H9 (cell line): ENCODE results near the gene GET3. TPM values are rescaled to one million over a fixed set of nuclear protein-coding genes. Genes with fewer than 3 reads are reported as not detected.

Experiments
- DNase-seq: peaks from one replicate; pipeline ENCODE4 v3.0.0-alpha.2; 2017
- H2AFZ ChIP-seq: one replicate; pipeline ENCODE4 v1.6.1; 2013; ENCODE audit warnings: mild to moderate bottlenecking, low read length, control low read depth, moderate library complexity
- H2AK5ac ChIP-seq: 2 replicates; pipeline ENCODE4 v1.6.1; 2013; ENCODE audit warnings: low read length, control low read depth, mixed read lengths; ENCODE audit not compliant: insufficient read length
- H2BK120ac ChIP-seq: one replicate; pipeline ENCODE4 v1.6.1; 2013; ENCODE audit warnings: low read depth, mild to moderate bottlenecking, low read length, control low read depth, inconsistent platforms; ENCODE audit not compliant: poor library complexity, severe bottlenecking
- H2BK12ac ChIP-seq: 2 replicates; pipeline ENCODE4 v1.6.1; 2013; ENCODE audit warnings: low read length, control low read depth, mixed read lengths, low read depth; ENCODE audit not compliant: insufficient read length
- H2BK15ac ChIP-seq: 2 replicates; pipeline ENCODE4 v1.6.1; 2013; ENCODE audit warnings: low read depth, low read length, control low read depth
- H2BK20ac ChIP-seq: one replicate; pipeline ENCODE4 v1.6.1; 2013; ENCODE audit warnings: low read depth, mild to moderate bottlenecking, low read length, control low read depth, inconsistent platforms; ENCODE audit not compliant: poor library complexity, severe bottlenecking
- H2BK5ac ChIP-seq: 2 replicates; pipeline ENCODE4 v1.6.1; 2013; ENCODE audit warnings: low read length, control low read depth, mixed read lengths; ENCODE audit not compliant: insufficient read length
- H3K14ac ChIP-seq: 2 replicates; pipeline ENCODE4 v1.6.1; 2013; ENCODE audit warnings: low read length, control low read depth; ENCODE audit not compliant: insufficient read depth
- H3K18ac ChIP-seq: 2 replicates; pipeline ENCODE4 v1.6.1; 2013; ENCODE audit warnings: low read depth, mild to moderate bottlenecking, mixed read lengths, low read length, control low read depth; ENCODE audit not compliant: insufficient read length
- H3K23ac ChIP-seq: 2 replicates; pipeline ENCODE4 v1.6.1; 2013; ENCODE audit warnings: low read length, control low read depth, mixed read lengths, low read depth; ENCODE audit not compliant: insufficient read length
- H3K23me2 ChIP-seq: 2 replicates; pipeline ENCODE4 v1.6.1; 2013; ENCODE audit warnings: low read depth, mild to moderate bottlenecking, mixed read lengths, low read length, control low read depth; ENCODE audit not compliant: insufficient read length, poor library complexity, severe bottlenecking
- H3K27ac ChIP-seq: 2 replicates; pipeline ENCODE4 v1.5.1; 2013; ENCODE audit warnings: low read length, control low read depth, mixed read lengths, low read depth; ENCODE audit not compliant: insufficient read length
- H3K27me3 ChIP-seq: 2 replicates; pipeline ENCODE4 v1.6.1; 2013; ENCODE audit warnings: low read length, control low read depth, inconsistent platforms; ENCODE audit not compliant: insufficient read depth
- H3K4ac ChIP-seq: 2 replicates; pipeline ENCODE4 v1.6.1; 2013; ENCODE audit warnings: low read depth, mild to moderate bottlenecking, control low read depth, inconsistent platforms, low read length, moderate library complexity
- H3K4me1 ChIP-seq: 2 replicates; pipeline ENCODE4 v1.6.1; 2013; ENCODE audit warnings: low read length, control low read depth, inconsistent platforms; ENCODE audit not compliant: insufficient read depth
- H3K4me2 ChIP-seq: 2 replicates; pipeline ENCODE4 v1.6.1; 2013; ENCODE audit warnings: low read length, control low read depth, mixed read lengths; ENCODE audit not compliant: insufficient read length, insufficient read depth
- H3K56ac ChIP-seq: 2 replicates; pipeline ENCODE4 v1.6.1; 2013; ENCODE audit warnings: low read depth, mild to moderate bottlenecking, mixed read lengths, low read length, control low read depth; ENCODE audit not compliant: insufficient read length
- H3K79me1 ChIP-seq: 2 replicates; pipeline ENCODE4 v1.6.1; 2013; ENCODE audit warnings: low read depth, mild to moderate bottlenecking, moderate library complexity, low read length, control low read depth, inconsistent platforms; ENCODE audit not compliant: insufficient read depth, poor library complexity, severe bottlenecking
- H3K79me2 ChIP-seq: 2 replicates; pipeline ENCODE4 v1.6.1; 2013; ENCODE audit warnings: low read length, control low read depth, inconsistent platforms; ENCODE audit not compliant: insufficient read depth
- H3K9ac ChIP-seq: 2 replicates; pipeline ENCODE4 v1.6.1; 2013; ENCODE audit warnings: low read length, control low read depth, mixed read lengths; ENCODE audit not compliant: insufficient read length; ENCODE audit errors: extremely low read depth
- H3K9me3 ChIP-seq: one replicate; pipeline ENCODE4 v1.6.1; 2013; ENCODE audit warnings: low read depth, low read length, inconsistent platforms; ENCODE audit not compliant: control insufficient read depth
- H3T11ph ChIP-seq: one replicate; pipeline ENCODE4 v1.6.1; 2013; ENCODE audit warnings: mild to moderate bottlenecking, low read length, control low read depth, inconsistent platforms
- H4K20me1 ChIP-seq: one replicate; pipeline ENCODE4 v1.6.1; 2013; ENCODE audit not compliant: control insufficient read depth, insufficient read length, insufficient read depth
- H4K5ac ChIP-seq: 2 replicates; pipeline ENCODE4 v1.6.1; 2013; ENCODE audit warnings: low read depth, mild to moderate bottlenecking, mixed read lengths, low read length, control low read depth; ENCODE audit not compliant: insufficient read length
- H4K8ac ChIP-seq: replicated peaks from 2 replicates; pipeline ENCODE4 v1.6.1; 2013; ENCODE audit warnings: low read length, control low read depth, mixed read lengths, low read depth; ENCODE audit not compliant: insufficient read length
- H4K91ac ChIP-seq: 2 replicates; pipeline ENCODE4 v1.6.1; 2013; ENCODE audit warnings: low read depth, mild to moderate bottlenecking, moderate library complexity, mixed read lengths, low read length, control low read depth; ENCODE audit not compliant: insufficient read length
- H3K27ac Mint-ChIP-seq, 3 experiments: 2 replicates in 2 of 3; 3 replicates in 1 of 3; pipeline ENCODE4 v1.8.0; 2020 to 2021; ENCODE audit warnings: mixed read lengths in 3 of 3, mild to moderate bottlenecking in 1 of 3, moderate library complexity in 1 of 3
- H3K27me3 Mint-ChIP-seq: 2 replicates; pipeline ENCODE4 v1.8.0; 2021; ENCODE audit warnings: low read depth, mild to moderate bottlenecking, moderate library complexity, mixed read lengths
- H3K36me3 Mint-ChIP-seq, 3 experiments: 2 replicates in 2 of 3; 3 replicates in 1 of 3; pipeline ENCODE4 v1.8.0; 2020 to 2021; ENCODE audit warnings: low read depth in 3 of 3, mixed read lengths in 3 of 3; ENCODE audit not compliant: insufficient read depth in 1 of 3
- H3K4me1 Mint-ChIP-seq, 2 experiments: 2 replicates each; pipeline ENCODE4 v1.8.0; 2020; ENCODE audit warnings: mixed read lengths in 2 of 2
- H3K4me3 Mint-ChIP-seq, 2 experiments: 2 replicates in 1 of 2; 3 replicates in 1 of 2; pipeline ENCODE4 v1.8.0; 2020 to 2021; ENCODE audit warnings: mild to moderate bottlenecking in 2 of 2, mixed read lengths in 2 of 2, moderate library complexity in 1 of 2
- H3K9me3 Mint-ChIP-seq, 2 experiments: 2 replicates in 1 of 2; 3 replicates in 1 of 2; pipeline ENCODE4 v1.8.0; 2020; ENCODE audit warnings: mild to moderate bottlenecking in 2 of 2, mixed read lengths in 2 of 2, moderate library complexity in 1 of 2
- WGBS: extraction: QIAGEN DNeasy Blood & Tissue Kit; methylation state at CpG from one replicate; pipeline ENCODE4 v1.1.7; 2013; ENCODE audit warnings: missing lambda C conversion rate, low lambda C conversion rate, mixed read lengths; ENCODE audit not compliant: insufficient read length; ENCODE audit errors: extremely low coverage; 5-methylcytosine and 5-hydroxymethylcytosine counted together
- total RNA-seq: library from RNA; stranded (reverse); gene quantifications from 2 replicates; pipeline ENCODE4 v1.2.1, GENCODE V29; 2021
- TF ChIP-seq, protein P1 (sequence below): fragments of 200-600 bp; sonication (generic); conservative IDR thresholded peaks from 3 replicates; pipeline ENCODE4 v1.8.0; 2021; ENCODE audit warnings: antibody characterized with exemption, mild to moderate bottlenecking

GET3 gene
- total RNA-seq, 1 experiment from 2014 or later = 81.6 TPM

DNA sequence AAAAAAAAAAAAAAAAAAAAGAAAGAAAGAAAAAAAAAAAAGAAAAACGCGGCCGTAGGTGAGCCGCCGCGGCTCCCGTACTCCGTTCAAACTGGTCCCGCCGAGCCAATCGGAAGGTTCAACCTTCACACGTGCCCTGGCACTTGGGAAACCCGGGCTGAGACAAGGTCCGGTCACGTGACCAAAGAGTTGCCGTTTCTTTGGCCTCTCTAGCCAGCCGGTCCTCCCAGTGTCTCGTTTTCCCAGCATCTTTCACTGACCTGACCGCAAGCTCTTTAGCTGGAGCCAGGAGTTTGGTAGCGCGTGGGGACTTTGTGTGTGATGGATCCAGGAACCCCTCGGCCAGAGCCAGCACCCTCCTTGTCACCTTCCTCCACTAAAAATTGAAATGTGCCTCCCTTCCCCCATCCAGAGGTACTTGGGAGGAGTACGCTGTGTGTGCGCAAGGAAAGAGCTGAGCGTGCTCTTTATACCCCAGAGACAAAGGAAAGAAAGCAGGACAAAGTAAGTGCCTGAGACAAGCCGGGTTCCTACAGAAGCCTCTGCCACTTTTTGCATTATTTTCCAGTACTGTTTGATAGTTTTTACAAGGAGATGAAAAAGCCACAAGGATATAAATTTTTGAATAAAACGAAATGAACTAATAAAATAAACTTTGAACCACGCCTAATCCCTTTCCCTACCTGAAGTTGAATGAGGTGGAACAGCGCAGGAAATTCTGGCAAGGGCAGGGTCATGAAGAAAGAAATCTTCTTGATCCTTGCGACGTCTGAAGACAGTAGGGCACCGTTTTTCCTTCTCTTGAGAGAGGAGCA lies 14.5 kb upstream of the GET3 start:
- WGBS = no CpG with 5 or more reads among the region's 32 CpGs
- H3K27ac Mint-ChIP-seq = peak overlapping the region; percentile 93 to 99 (median 97)
- no peaks in the 10 kb centered on the region for H4K20me1 ChIP-seq

More for the DNA sequence above, 14.5 kb upstream of the GET3 start:
- H3K14ac ChIP-seq = peak overlapping the region; percentile 87
- peaks cover 26% of the 10 kb centered on the region; the same call in 1 of the 2 replicates for H3K79me2 ChIP-seq
- TF ChIP-seq, protein P1, sequence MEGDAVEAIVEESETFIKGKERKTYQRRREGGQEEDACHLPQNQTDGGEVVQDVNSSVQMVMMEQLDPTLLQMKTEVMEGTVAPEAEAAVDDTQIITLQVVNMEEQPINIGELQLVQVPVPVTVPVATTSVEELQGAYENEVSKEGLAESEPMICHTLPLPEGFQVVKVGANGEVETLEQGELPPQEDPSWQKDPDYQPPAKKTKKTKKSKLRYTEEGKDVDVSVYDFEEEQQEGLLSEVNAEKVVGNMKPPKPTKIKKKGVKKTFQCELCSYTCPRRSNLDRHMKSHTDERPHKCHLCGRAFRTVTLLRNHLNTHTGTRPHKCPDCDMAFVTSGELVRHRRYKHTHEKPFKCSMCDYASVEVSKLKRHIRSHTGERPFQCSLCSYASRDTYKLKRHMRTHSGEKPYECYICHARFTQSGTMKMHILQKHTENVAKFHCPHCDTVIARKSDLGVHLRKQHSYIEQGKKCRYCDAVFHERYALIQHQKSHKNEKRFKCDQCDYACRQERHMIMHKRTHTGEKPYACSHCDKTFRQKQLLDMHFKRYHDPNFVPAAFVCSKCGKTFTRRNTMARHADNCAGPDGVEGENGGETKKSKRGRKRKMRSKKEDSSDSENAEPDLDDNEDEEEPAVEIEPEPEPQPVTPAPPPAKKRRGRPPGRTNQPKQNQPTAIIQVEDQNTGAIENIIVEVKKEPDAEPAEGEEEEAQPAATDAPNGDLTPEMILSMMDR = no peak
- no peak overlapping the region for H3K23ac ChIP-seq
- Mint-ChIP-seq H3K4me3 (peak overlapping the region; percentile 97 to 98), H3K9me3 (no peaks in the 10 kb centered on the region), H3K36me3 (peaks cover 25 to 38% (median 26%) of the 10 kb centered on the region in 3 experiments; a peak in 6 of 7 replicates), H3K27me3 (no peaks in the 10 kb centered on the region), H3K4me1 (peaks cover 15 to 26% of the 10 kb centered on the region in 2 experiments)
- H2BK120ac ChIP-seq = no peak overlapping the region
- H4K91ac ChIP-seq = no peak overlapping the region
- H2BK15ac ChIP-seq = no peak overlapping the region
- no peaks in the 10 kb centered on the region for H3K9me3 ChIP-seq
- H3K18ac ChIP-seq = peak overlapping the region; percentile 92
- peak; percentile 97 for DNase-seq
- no peak overlapping the region for H2BK5ac ChIP-seq
- H3K4ac ChIP-seq = no peak overlapping the region
- H3K4me2 ChIP-seq = peak overlapping the region; percentile 96
- H2AFZ ChIP-seq = no peak overlapping the region
- no peaks in the 10 kb centered on the region for H3K4me1 ChIP-seq
- H3K9ac ChIP-seq = peak overlapping the region; percentile 97
- no peak overlapping the region for H2AK5ac ChIP-seq
- peak overlapping the region; percentile 30 for H3K27ac ChIP-seq
- H3K27me3 ChIP-seq = no peaks in the 10 kb centered on the region
- H4K5ac ChIP-seq = peak overlapping the region; percentile 19
- H3K23me2 ChIP-seq = peaks cover 22% of the 10 kb centered on the region
- H3K79me1 ChIP-seq = peaks cover 9% of the 10 kb centered on the region
- H3K56ac ChIP-seq = no peak overlapping the region
- no peak overlapping the region for H2BK12ac ChIP-seq
- no peak overlapping the region for H4K8ac ChIP-seq
- H2BK20ac ChIP-seq = no peak overlapping the region
- H3T11ph ChIP-seq = no peak overlapping the region
